Measurements from ENCODE around the gene BCAP29. TPM values are rescaled to one million over a fixed set of nuclear protein-coding genes. Genes with fewer than 3 reads are reported as not detected.

BCAP29 gene
- total RNA-seq, 2 donors from 2014 or later: 141 to 271 TPM

GRCh38 chr7:107622429-107622828, 42.4 kb downstream of the BCAP29 start:
- no peak for TF ChIP-seq CTCF (IDR thresholded peaks at IDR 0.05)
- Histone ChIP-seq H3K4me3 (no peak overlapping the region), H3K9me3 (no peaks in the 10 kb centered on the region), H3K27ac (no peak overlapping the region), H3K27me3 (replicated peaks; ENCODE audit: insufficient read depth) (no peaks in the 10 kb centered on the region), H3K4me1 (ENCODE audit: control insufficient read depth in 1 of 2, low read depth in 2 of 2) (no peaks in the 10 kb centered on the region), H3K36me3 (peaks cover 7% of the 10 kb centered on the region)
- DNase-seq (ENCODE audit: low spot score) (no peak), ATAC-seq (ENCODE audit: insufficient number of reproducible peaks, low FRiP score, low read depth) (no peak)

- H3K27me3 ChIP-seq (replicated peaks; ENCODE audit: insufficient read depth): no peaks in the 10 kb centered on the region
- TF ChIP-seq CTCF (IDR thresholded peaks at IDR 0.05): no peak
- H3K27ac ChIP-seq: no peak overlapping the region
- no peaks in the 10 kb centered on the region for H3K4me1 ChIP-seq (ENCODE audit: control insufficient read depth in 1 of 2, low read depth in 2 of 2)
- DNase-seq (ENCODE audit: low spot score) (no peak), ATAC-seq (ENCODE audit: insufficient number of reproducible peaks, low FRiP score, low read depth) (no peak)
- H3K9me3 ChIP-seq: no peaks in the 10 kb centered on the region
- H3K4me3 ChIP-seq: no peak overlapping the region
- H3K36me3 ChIP-seq: peaks cover 5% of the 10 kb centered on the region
These were observed 42.8 kb downstream of the BCAP29 start for GRCh38 chr7:107622894-107623293.

GRCh38 chr7:107627002-107627401, 47.0 kb downstream of the BCAP29 start:
- Histone ChIP-seq H3K4me3 (no peak overlapping the region), H3K27ac (no peak overlapping the region), H3K36me3 (no peaks in the 10 kb centered on the region), H3K9me3 (no peaks in the 10 kb centered on the region), H3K4me1 (ENCODE audit: control insufficient read depth in 1 of 2, low read depth in 2 of 2) (no peaks in the 10 kb centered on the region), H3K27me3 (replicated peaks; ENCODE audit: insufficient read depth) (no peaks in the 10 kb centered on the region)
- no peak for TF ChIP-seq CTCF (IDR thresholded peaks at IDR 0.05)
- ATAC-seq (ENCODE audit: insufficient number of reproducible peaks, low FRiP score, low read depth) (no peak), DNase-seq (ENCODE audit: low spot score) (no peak)

- no peak overlapping the region for H3K4me3 ChIP-seq
- no peaks in the 10 kb centered on the region for H3K9me3 ChIP-seq
- no peak for DNase-seq (ENCODE audit: low spot score)
- no peak overlapping the region for H3K27ac ChIP-seq
- H3K27me3 ChIP-seq (replicated peaks; ENCODE audit: insufficient read depth): no peaks in the 10 kb centered on the region
- ATAC-seq (ENCODE audit: insufficient number of reproducible peaks, low FRiP score, low read depth): no peak
- no peaks in the 10 kb centered on the region for H3K4me1 ChIP-seq (ENCODE audit: control insufficient read depth in 1 of 2, low read depth in 2 of 2)
- H3K36me3 ChIP-seq: no peaks in the 10 kb centered on the region
- TF ChIP-seq CTCF (IDR thresholded peaks at IDR 0.05): no peak
These were observed 48.5 kb downstream of the BCAP29 start for GRCh38 chr7:107628461-107629064.

- no peak for TF ChIP-seq CTCF (IDR thresholded peaks at IDR 0.05)
- H3K9me3 ChIP-seq: no peaks in the 10 kb centered on the region
- ATAC-seq (ENCODE audit: insufficient number of reproducible peaks, low FRiP score, low read depth) (no peak), DNase-seq (ENCODE audit: low spot score) (no peak)
- H3K36me3 ChIP-seq: no peaks in the 10 kb centered on the region
- H3K4me1 ChIP-seq (ENCODE audit: control insufficient read depth in 1 of 2, low read depth in 2 of 2): peaks cover 0 to 11% of the 10 kb centered on the region in 2 donors
- H3K27me3 ChIP-seq (replicated peaks; ENCODE audit: insufficient read depth): no peaks in the 10 kb centered on the region
- no peak overlapping the region for H3K4me3 ChIP-seq
- no peak overlapping the region for H3K27ac ChIP-seq
These were observed 50.3 kb downstream of the BCAP29 start for GRCh38 chr7:107630342-107630741.

All from thoracic aorta (tissue), 2 donors.